Neural cell (in vitro differentiated cells): ENCODE data around the gene GPR65. TPM values are rescaled to one million over a fixed set of nuclear protein-coding genes. Genes with fewer than 3 reads are reported as not detected.

Source experiments
- H2AFZ ChIP-seq: fragments of 200-600, 300-800 bp; sonication (generic), shearing (Covaris generic); 2 replicates; pipeline ENCODE4 v1.6.0; 2014; ENCODE audit warnings: low read depth, mild to moderate bottlenecking, antibody characterized with exemption, low read length, moderate library complexity
- H3F3A ChIP-seq: fragments of 200-600 bp; shearing (Covaris generic); 2 replicates; pipeline ENCODE4 v1.6.1; 2016; ENCODE audit warnings: mild to moderate bottlenecking, moderate library complexity, mixed read lengths, antibody characterized with exemption, low read length; ENCODE audit not compliant: insufficient read depth, poor library complexity, severe bottlenecking
- H3K27ac ChIP-seq: fragments of 200-600, 300-800 bp; sonication (generic), shearing (Covaris generic); 2 replicates; pipeline ENCODE4 v1.5.1; 2014; ENCODE audit warnings: mild to moderate bottlenecking, low read length, moderate library complexity
- H3K27me3 ChIP-seq: fragments of 300-800, 200-600 bp; sonication (generic), shearing (Covaris generic); 2 replicates; pipeline ENCODE4 v1.6.0; 2014; ENCODE audit warnings: mild to moderate bottlenecking, low read depth, low read length, moderate library complexity; ENCODE audit not compliant: insufficient read depth
- H3K36me3 ChIP-seq: fragments of 300-800, 200-600 bp; sonication (generic), shearing (Covaris generic); 2 replicates; pipeline ENCODE4 v1.5.1; 2014; ENCODE audit warnings: mild to moderate bottlenecking, antibody characterized with exemption, low read length, moderate library complexity; ENCODE audit not compliant: insufficient read depth
- H3K4me2 ChIP-seq: fragments of 300-800, 200-600 bp; sonication (generic), shearing (Covaris generic); 2 replicates; pipeline ENCODE4 v1.6.0; 2014; ENCODE audit warnings: mild to moderate bottlenecking, low read length
- H3K4me3 ChIP-seq: fragments of 300-800, 200-600 bp; sonication (generic), shearing (Covaris generic); 2 replicates; pipeline ENCODE4 v1.5.1; 2014; ENCODE audit warnings: mild to moderate bottlenecking, low read length, moderate library complexity
- H3K79me2 ChIP-seq: fragments of 200-600 bp; shearing (Covaris generic); replicated peaks from 2 replicates; pipeline ENCODE4 v1.6.0; 2014; ENCODE audit warnings: mild to moderate bottlenecking, low read length, moderate library complexity; ENCODE audit not compliant: insufficient read depth
- H3K9ac ChIP-seq: fragments of 300-800, 200-600 bp; sonication (generic), shearing (Covaris generic); 2 replicates; pipeline ENCODE4 v1.6.1; 2016; ENCODE audit warnings: mild to moderate bottlenecking, low read length, mixed read lengths
- H3K9me2 ChIP-seq: fragments of 200-600 bp; shearing (Covaris generic); 2 replicates; pipeline ENCODE4 v1.6.1; 2016; ENCODE audit warnings: mild to moderate bottlenecking, low read length, mixed read lengths; ENCODE audit not compliant: insufficient read depth
- H3K9me3 ChIP-seq: fragments of 200-600, 300-800 bp; sonication (generic), shearing (Covaris generic); 2 replicates; pipeline ENCODE4 v1.6.1; 2016; ENCODE audit warnings: mild to moderate bottlenecking, mixed run types, low read length, moderate library complexity, mixed read lengths
- H4K20me1 ChIP-seq: fragments of 200-600 bp; shearing (Covaris generic); 2 replicates; pipeline ENCODE4 v1.6.1; 2016; ENCODE audit warnings: mild to moderate bottlenecking, mixed run types; ENCODE audit not compliant: insufficient read depth
- CTCF ChIP-seq: fragments of 450-650 bp; IDR thresholded peaks from 2 replicates; pipeline ENCODE4 v1.5.1; 2014; ENCODE audit warnings: antibody characterized with exemption, mild to moderate bottlenecking, moderate library complexity; ENCODE audit not compliant: poor library complexity, severe bottlenecking
- EP300 ChIP-seq: fragments of 450-650 bp; conservative IDR thresholded peaks from 2 replicates; pipeline ENCODE4 v1.6.1; 2014; ENCODE audit warnings: antibody characterized with exemption, mild to moderate bottlenecking, moderate library complexity; ENCODE audit not compliant: poor library complexity, severe bottlenecking
- EZH2 ChIP-seq: fragments of 200-600, 300-800 bp; shearing (Covaris generic), sonication (generic); IDR thresholded peaks from 2 replicates; pipeline ENCODE4 v1.6.1; 2014; ENCODE audit warnings: antibody characterized with exemption, low read length, borderline replicate concordance, mild to moderate bottlenecking; ENCODE audit not compliant: insufficient read depth, poor library complexity, severe bottlenecking
- MXI1 ChIP-seq: fragments of 450-650 bp; conservative IDR thresholded peaks from 2 replicates; pipeline ENCODE4 v1.6.1; 2014; ENCODE audit warnings: antibody characterized with exemption, mild to moderate bottlenecking; ENCODE audit not compliant: poor library complexity, severe bottlenecking
- POLR2AphosphoS5 ChIP-seq: IDR thresholded peaks from 2 replicates; pipeline ENCODE4 v1.6.1; 2012
- RAD21 ChIP-seq: fragments of 450-650 bp; conservative IDR thresholded peaks from 2 replicates; pipeline ENCODE4 v1.6.1; 2014; ENCODE audit warnings: antibody characterized with exemption, mild to moderate bottlenecking, moderate library complexity
- REST ChIP-seq: IDR thresholded peaks from 2 replicates; pipeline ENCODE4 v1.6.1; 2012; ENCODE audit warnings: borderline replicate concordance
- SMC3 ChIP-seq: fragments of 450-650 bp; conservative IDR thresholded peaks from 2 replicates; pipeline ENCODE4 v1.6.1; 2014; ENCODE audit warnings: antibody characterized with exemption, mild to moderate bottlenecking, moderate library complexity; ENCODE audit not compliant: poor library complexity
- TAF1 ChIP-seq: IDR thresholded peaks from 2 replicates; pipeline ENCODE4 v1.6.1; 2012; ENCODE audit warnings: low read depth
- polyA plus RNA-seq: library from polyadenylated mRNA; depleted of rRNA; stranded (reverse); fragments of >200 nt; gene quantifications from 2 replicates; pipeline ENCODE4 v1.2.3, GENCODE V29; 2014

The GPR65 gene
- polyA plus RNA-seq, 1 donor from 2014 or later: not detected

GRCh38 chr14:88044776-88045446, 40.0 kb downstream of the GPR65 start (continued):
- no peak for TF ChIP-seq EP300

GRCh38 chr14:88045705-88046104, 40.8 kb downstream of the GPR65 start:
- Histone ChIP-seq H3K36me3 (no peaks in the 10 kb centered on the region), H3K9ac (no peak overlapping the region), H3K79me2 (no peaks in the 10 kb centered on the region), H3K4me3 (no peak overlapping the region), H3F3A (no peaks in the 10 kb centered on the region), H3K9me2 (no peaks in the 10 kb centered on the region), H3K4me2 (no peak overlapping the region), H4K20me1 (no peaks in the 10 kb centered on the region), H3K27ac (no peak overlapping the region), H2AFZ (no peak overlapping the region), H3K9me3 (no peaks in the 10 kb centered on the region), H3K27me3 (no peaks in the 10 kb centered on the region)
- TF ChIP-seq REST: no peak
- TF ChIP-seq EP300: no peak
- TF ChIP-seq TAF1: no peak
- no peak for TF ChIP-seq SMC3
- no peak for TF ChIP-seq EZH2
- no peak for TF ChIP-seq POLR2AphosphoS5
- TF ChIP-seq RAD21: no peak
- TF ChIP-seq CTCF: no peak
- no peak for TF ChIP-seq MXI1

- no peak overlapping the region for H3K9ac ChIP-seq
Measured at GRCh38 chr14:88048351-88048750, 43.4 kb downstream of the GPR65 start.

More at GRCh38 chr14:88048351-88048750, 43.4 kb downstream of the GPR65 start:
- H3K4me3 ChIP-seq: no peak overlapping the region
- no peaks in the 10 kb centered on the region for H3F3A ChIP-seq
- no peak overlapping the region for H3K27ac ChIP-seq
- no peaks in the 10 kb centered on the region for H3K9me2 ChIP-seq
- H3K36me3 ChIP-seq: no peaks in the 10 kb centered on the region
- no peak overlapping the region for H2AFZ ChIP-seq
- H3K4me2 ChIP-seq: no peak overlapping the region
- H3K9me3 ChIP-seq: no peaks in the 10 kb centered on the region
- TF ChIP-seq EP300: no peak
- TF ChIP-seq SMC3: no peak
- TF ChIP-seq RAD21: no peak
- TF ChIP-seq MXI1: no peak
- no peak for TF ChIP-seq REST
- no peak for TF ChIP-seq POLR2AphosphoS5
- TF ChIP-seq TAF1: no peak
- no peak for TF ChIP-seq EZH2
- no peak for TF ChIP-seq CTCF
- no peaks in the 10 kb centered on the region for H3K79me2 ChIP-seq
- H3K27me3 ChIP-seq: no peaks in the 10 kb centered on the region
- no peaks in the 10 kb centered on the region for H4K20me1 ChIP-seq
